GM10847 (cell line): ENCODE data around the gene RANBP9.

Experiments used
- POLR2A ChIP-seq: IDR thresholded peaks from 2 replicates; pipeline ENCODE4 v1.6.1; 2011; ENCODE audit not compliant: insufficient read length; ENCODE audit errors: extremely low read depth

Gene RANBP9

GRCh38 chr6:13673825-13674444 is 37.7 kb downstream of the RANBP9 start:
- TF ChIP-seq POLR2A = no peak

- TF ChIP-seq POLR2A = no peak
These were observed 38.3 kb downstream of the RANBP9 start for GRCh38 chr6:13673368-13673767.

GRCh38 chr6:13672904-13673303 is 38.7 kb downstream of the RANBP9 start:
- no peak for TF ChIP-seq POLR2A

GRCh38 chr6:13671548-13672127 is 40.0 kb downstream of the RANBP9 start:
- TF ChIP-seq POLR2A = no peak

GRCh38 chr6:13669476-13669875 is 42.2 kb downstream of the RANBP9 start:
- TF ChIP-seq POLR2A = no peak

GRCh38 chr6:13668291-13668928 is 43.2 kb downstream of the RANBP9 start:
- TF ChIP-seq POLR2A = no peak

- no peak for TF ChIP-seq POLR2A
These were observed 44.0 kb downstream of the RANBP9 start for GRCh38 chr6:13667655-13668054.

- TF ChIP-seq POLR2A = no peak
These were observed 45.2 kb downstream of the RANBP9 start for GRCh38 chr6:13666194-13667105.

GRCh38 chr6:13664703-13665352 is 46.8 kb downstream of the RANBP9 start:
- TF ChIP-seq POLR2A = no peak

GRCh38 chr6:13663986-13664385 is 47.6 kb downstream of the RANBP9 start:
- no peak for TF ChIP-seq POLR2A

GRCh38 chr6:13662651-13663334 is 48.8 kb downstream of the RANBP9 start:
- no peak for TF ChIP-seq POLR2A

- TF ChIP-seq POLR2A = no peak
These were observed 50.0 kb downstream of the RANBP9 start for GRCh38 chr6:13661647-13662046.

GRCh38 chr6:13660893-13661292 is 50.7 kb downstream of the RANBP9 start:
- TF ChIP-seq POLR2A = no peak

- TF ChIP-seq POLR2A = no peak
These were observed 51.4 kb downstream of the RANBP9 start for GRCh38 chr6:13660273-13660672.
